K562 (cell line): ENCODE data around the gene GLDN. TPM values are rescaled to one million over a fixed set of nuclear protein-coding genes. Genes with fewer than 3 reads are reported as not detected.

Source experiments
- DIDO1 ChIP-seq: fragments of 450-650 bp; IDR thresholded peaks from 2 replicates; pipeline ENCODE4 v1.6.1; 2016; ENCODE audit warnings: low read depth, missing biosample characterization, missing genetic modification characterization
- HDAC2 ChIP-seq: fragments of 450-650 bp; IDR thresholded peaks from 2 replicates; pipeline ENCODE4 v1.6.1; 2016; ENCODE audit warnings: mild to moderate bottlenecking
- PRDM10 ChIP-seq: fragments of 450-650 bp; IDR thresholded peaks from 2 replicates; pipeline ENCODE4 v1.6.1; 2018; ENCODE audit not compliant: partially characterized antibody
- STAG1 ChIP-seq: sonication (generic); formaldehyde crosslinking; IDR thresholded peaks from 2 replicates; pipeline ENCODE4 v1.5.0; 2020; ENCODE audit warnings: missing genetic modification reagents, borderline replicate concordance
- ZNF449 ChIP-seq: fragments of 250-450 bp; sonication (Bioruptor Pico); IDR thresholded peaks from 2 replicates; pipeline ENCODE4 v1.8.0; 2022; ENCODE audit warnings: moderate library complexity, mild to moderate bottlenecking, inconsistent platforms
- polyA plus RNA-seq, 8 experiments: library from polyadenylated mRNA; depleted of rRNA in 4 of 8; stranded (reverse) in 5 of 8; unstranded in 3 of 8; fragments of >200 nt; fragmentation: Nextera tagmentation in 2 of 8; fragmentation: Illumina TruSeq in 1 of 8; extraction: Ambion mirVana in 2 of 8; extraction: Trizol in 1 of 8; gene quantifications; 2 replicates each; pipeline versions ENCODE4 v1.2.1 to v1.2.3, GENCODE V29; 2011 to 2014; ENCODE audit warnings: inconsistent platforms in 1 of 8, missing spikeins in 1 of 8
- total RNA-seq, 7 experiments: library from RNA; depleted of rRNA in 6 of 7; stranded (reverse); fragments of >200 nt in 6 of 7; fragmentation: Illumina TruSeq in 2 of 7; extraction: Trizol in 2 of 7; gene quantifications; 2 replicates each; pipeline versions ENCODE4 v1.2.1 to v1.2.3, GENCODE V29; 2011 to 2021; ENCODE audit warnings: low replicate concordance in 1 of 7

Gene GLDN
- total and polyA plus RNA-seq, 9 of the 15 experiments (the other 6 are each of a cell fraction or from before 2014, with no cell fraction given) = 0.05 to 0.33 (median 0.18) TPM

- TF ChIP-seq ZNF449 = no peak
- TF ChIP-seq STAG1 (CRISPR knock-in tag) = no peak
- TF ChIP-seq HDAC2 = no peak
- TF ChIP-seq DIDO1 = no peak
- no peak for TF ChIP-seq PRDM10
Measured at GRCh38 chr15:51367322-51367976, 26.0 kb downstream of the GLDN start (continued).
